BE2C (cell line): ENCODE data around the gene LRIG1.

Source experiments
- DNase-seq: peaks from one replicate; pipeline ENCODE4 v3.0.0-alpha.2; 2020
- H3K27me3 ChIP-seq: fragments of 250-450 bp; sonication (Bioruptor Pico); 2 replicates; pipeline ENCODE4 v1.5.1; 2020; ENCODE audit warnings: mild to moderate bottlenecking
- H3K36me3 ChIP-seq: fragments of 250-450 bp; sonication (Bioruptor Pico); 2 replicates; pipeline ENCODE4 v1.5.1; 2020; ENCODE audit warnings: mild to moderate bottlenecking
- H3K4me1 ChIP-seq: fragments of 250-450 bp; sonication (Bioruptor Pico); 2 replicates; pipeline ENCODE4 v1.5.1; 2020
- H3K4me3 ChIP-seq: 2 replicates; pipeline ENCODE4 v1.5.1; 2011; ENCODE audit warnings: low read depth, low read length
- H3K9me3 ChIP-seq: fragments of 250-450 bp; sonication (Bioruptor Pico); 2 replicates; pipeline ENCODE4 v1.5.1; 2020
- CTCF ChIP-seq: IDR thresholded peaks from 2 replicates; pipeline ENCODE4 v1.5.1; 2012; ENCODE audit warnings: mild to moderate bottlenecking, low read depth, low read length

Gene LRIG1

GRCh38 chr3:66355394-66355793 is 145.4 kb downstream of the LRIG1 start:
- no peak for DNase-seq
- Histone ChIP-seq H3K36me3 (no peaks in the 10 kb centered on the region), H3K4me3 (no peak overlapping the region), H3K27me3 (no peaks in the 10 kb centered on the region), H3K4me1 (no peaks in the 10 kb centered on the region), H3K9me3 (no peaks in the 10 kb centered on the region)
- no peak for TF ChIP-seq CTCF

DNA sequence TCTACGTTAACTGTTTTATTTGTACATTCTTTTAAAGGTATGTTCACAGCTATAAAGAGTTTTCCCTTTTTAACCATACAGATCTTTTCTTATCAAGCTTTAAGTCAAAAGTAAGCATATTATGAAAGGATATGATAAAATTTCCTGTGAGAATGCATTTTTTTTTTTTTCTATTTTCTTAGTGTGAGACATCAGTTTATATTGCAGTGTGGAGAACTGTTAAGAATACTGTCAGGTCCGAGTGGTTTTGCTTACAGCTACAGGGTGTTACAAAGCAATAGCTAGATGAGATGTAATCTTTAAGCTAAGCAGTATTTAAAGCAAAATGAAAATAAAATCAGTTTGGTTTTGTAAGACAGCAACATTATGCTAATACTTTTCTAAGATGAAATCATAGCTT is 146.8 kb downstream of the LRIG1 start:
- Histone ChIP-seq H3K27me3 (no peaks in the 10 kb centered on the region), H3K36me3 (no peaks in the 10 kb centered on the region), H3K9me3 (no peaks in the 10 kb centered on the region), H3K4me3 (no peak overlapping the region), H3K4me1 (no peaks in the 10 kb centered on the region)
- TF ChIP-seq CTCF: no peak
- no peak for DNase-seq

GRCh38 chr3:66353530-66353929 is 147.3 kb downstream of the LRIG1 start:
- H3K4me3 ChIP-seq: no peak overlapping the region
- no peak for TF ChIP-seq CTCF
- H3K27me3 ChIP-seq: no peaks in the 10 kb centered on the region
- H3K36me3 ChIP-seq: no peaks in the 10 kb centered on the region
- H3K4me1 ChIP-seq: no peaks in the 10 kb centered on the region
- no peaks in the 10 kb centered on the region for H3K9me3 ChIP-seq
- DNase-seq: no peak

GRCh38 chr3:66353039-66353438 is 147.8 kb downstream of the LRIG1 start:
- Histone ChIP-seq H3K4me3 (no peak overlapping the region), H3K4me1 (no peaks in the 10 kb centered on the region), H3K27me3 (no peaks in the 10 kb centered on the region), H3K9me3 (no peaks in the 10 kb centered on the region), H3K36me3 (no peaks in the 10 kb centered on the region)
- TF ChIP-seq CTCF: no peak
- DNase-seq: no peak

- no peak for DNase-seq
- H3K36me3 ChIP-seq: peaks cover 4% of the 10 kb centered on the region; the same call in 1 of the 2 replicates
- no peaks in the 10 kb centered on the region for H3K9me3 ChIP-seq
- TF ChIP-seq CTCF: no peak
- H3K27me3 ChIP-seq: no peaks in the 10 kb centered on the region
- H3K4me1 ChIP-seq: no peaks in the 10 kb centered on the region
- no peak overlapping the region for H3K4me3 ChIP-seq
Observed at GRCh38 chr3:66350601-66351000, 150.2 kb downstream of the LRIG1 start.

- Histone ChIP-seq H3K36me3 (peaks cover 4% of the 10 kb centered on the region; the same call in 1 of the 2 replicates), H3K9me3 (no peaks in the 10 kb centered on the region), H3K4me1 (no peaks in the 10 kb centered on the region), H3K4me3 (no peak overlapping the region), H3K27me3 (no peaks in the 10 kb centered on the region)
- DNase-seq: no peak
- TF ChIP-seq CTCF: no peak
Observed at GRCh38 chr3:66348704-66349103, 152.1 kb downstream of the LRIG1 start.
